Ishikawa (cell line): Measurements from ENCODE around the gene LIX1.

Experiments used
- NFIC ChIP-seq: IDR thresholded peaks from 2 replicates; pipeline ENCODE4 v1.6.1; 2012
- YY1 ChIP-seq: IDR thresholded peaks from 2 replicates; pipeline ENCODE4 v1.6.1; 2012; ENCODE audit warnings: low read depth

DNA sequence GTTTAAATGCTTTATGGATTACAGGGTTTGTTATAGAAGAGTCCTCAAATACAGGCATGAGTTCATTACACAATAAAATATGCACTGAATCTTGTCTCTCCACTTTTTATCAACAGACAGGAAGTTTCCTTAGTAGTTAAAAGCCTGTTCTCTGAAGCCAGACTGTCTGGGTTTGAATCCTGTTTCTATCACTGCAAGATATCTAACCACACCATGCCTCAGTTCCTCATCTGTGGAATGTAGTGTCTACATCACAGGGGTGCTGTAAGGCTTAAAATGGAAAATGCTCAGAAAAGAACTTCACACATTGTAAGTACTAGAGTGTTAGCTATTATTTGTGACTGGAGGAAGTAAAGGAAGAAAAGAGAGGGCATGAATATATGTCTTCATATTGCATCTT is 9.3 kb downstream of the LIX1 start:
- TF ChIP-seq NFIC (no peak), YY1 (no peak)
